Motor neuron (in vitro differentiated cells): ENCODE results near the gene HIBADH. TPM values are rescaled to one million over a fixed set of nuclear protein-coding genes. Genes with fewer than 3 reads are reported as not detected.
A peak's percentile ranks its signal among the peaks of the same experiment; 100 is the strongest.

ENCODE experiments used
- ATAC-seq, 8 experiments: fragments of 200-7000 bp; cut with Tn5 transposase; replicated peaks in 6 of 8; 2 replicates each; pipeline ENCODE4 v1.8.0; 2021; ENCODE audit warnings: mild to moderate bottlenecking in 8 of 8, moderate library complexity in 8 of 8
- H3K27ac ChIP-seq, 2 donors: fragments of 250-450 bp; sonication (Bioruptor Pico); 2 replicates each; pipeline ENCODE4 v1.9.0; 2021; ENCODE audit warnings: antibody characterized with exemption in 2 of 2, mild to moderate bottlenecking in 2 of 2, moderate library complexity in 1 of 2
- H3K4me1 ChIP-seq, 2 donors: fragments of 250-450 bp; sonication (Bioruptor Pico); replicated peaks in 1 of 2; 2 replicates each; pipeline ENCODE4 v1.6.1; 2021; ENCODE audit warnings: antibody characterized with exemption in 2 of 2, mild to moderate bottlenecking in 2 of 2, moderate library complexity in 1 of 2
- H3K4me3 ChIP-seq, 5 donors: fragments of 250-450 bp; sonication (Bioruptor Pico); 2 replicates each; pipeline ENCODE4 v1.9.0; 2021; ENCODE audit warnings: antibody characterized with exemption in 5 of 5, mild to moderate bottlenecking in 5 of 5, moderate library complexity in 4 of 5
- WGBS, 10 experiments: fragments of 450-650 bp; shearing (Covaris generic); methylation state at CpG; one replicate each; pipeline ENCODE4 v1.0.0; 2022; 5-methylcytosine and 5-hydroxymethylcytosine counted together
- in situ Hi-C, 9 experiments: fragments of 400-800 bp; cut with MboI; loops; one replicate each; pipeline ENCODE4 v1.15.0; 2021; ENCODE audit warnings: low sequenced_read_pairs in 9 of 9, low pct_unique_long_range_greater_than_20kb in 2 of 9; ENCODE audit not compliant: unreplicated experiment in 9 of 9
- total RNA-seq, 8 experiments: library from RNA; unstranded; fragments of 300-600 nt; gene quantifications; 2 replicates each; pipeline versions ENCODE4 v1.2.3 to v1.2.4, GENCODE V29; 2022

Gene HIBADH
- total RNA-seq, 8 experiments from 2014 or later, result 12.0 to 76.3 (median 26.0) TPM

GRCh38 chr7:27690649-27691048, 28.0 kb upstream of the HIBADH start:
- H3K27ac ChIP-seq, result no peak overlapping the region

DNA sequence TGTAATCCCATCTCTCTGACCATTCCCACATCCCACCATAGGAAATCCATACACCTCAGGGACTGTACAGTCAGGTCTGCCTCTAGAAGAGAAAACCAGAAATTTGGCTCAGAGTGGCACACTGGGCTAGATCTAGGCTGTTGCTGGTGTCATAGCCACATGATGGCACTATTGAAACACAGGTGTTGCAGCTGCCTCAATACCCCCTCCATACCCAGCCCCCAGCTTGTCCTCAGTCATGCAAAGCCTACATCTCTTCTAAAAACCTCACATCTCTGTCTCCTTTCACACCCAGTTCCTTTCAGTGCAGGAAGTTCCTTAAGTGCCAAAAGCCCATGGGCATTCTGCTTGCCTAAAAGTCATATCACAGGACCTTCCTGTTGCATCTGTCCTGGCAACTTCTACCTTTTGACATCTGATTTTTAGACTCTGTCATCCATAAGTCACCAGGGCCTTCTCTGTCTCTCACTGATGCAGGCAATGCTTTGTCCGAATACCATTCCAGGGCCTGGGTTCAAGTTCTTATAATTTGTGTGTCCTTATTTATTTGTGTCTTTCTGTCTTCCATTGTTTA, 27.0 kb upstream of the HIBADH start:
- ATAC-seq, result peak in 3 of 8 experiments; percentile 46 to 79 (median 73)
- peaks cover 0 to 7% of the 10 kb centered on the region in 2 donors for H3K4me1 ChIP-seq
- WGBS, 10 experiments, result 67 to 100% (median 87%) methylated on average over 1 of the region's 1 CpG
- in situ Hi-C loops, result loop anchor here in 1 of 9 experiments (25.0 kb wide), 1 partner anchor 223 kb away; no protein-coding TSS in a partner anchor
- no peak overlapping the region for H3K4me3 ChIP-seq
- H3K27ac ChIP-seq, result no peak overlapping the region

More at GRCh38 chr7:27690649-27691048, 28.0 kb upstream of the HIBADH start:
- Histone ChIP-seq H3K4me1 (peaks cover 0 to 7% of the 10 kb centered on the region in 2 donors), H3K4me3 (no peak overlapping the region)
- no peak for ATAC-seq
- in situ Hi-C loops, result loop anchor here in 1 of 9 experiments (25.0 kb wide), 1 partner anchor 222 kb away; no protein-coding TSS in a partner anchor

DNA sequence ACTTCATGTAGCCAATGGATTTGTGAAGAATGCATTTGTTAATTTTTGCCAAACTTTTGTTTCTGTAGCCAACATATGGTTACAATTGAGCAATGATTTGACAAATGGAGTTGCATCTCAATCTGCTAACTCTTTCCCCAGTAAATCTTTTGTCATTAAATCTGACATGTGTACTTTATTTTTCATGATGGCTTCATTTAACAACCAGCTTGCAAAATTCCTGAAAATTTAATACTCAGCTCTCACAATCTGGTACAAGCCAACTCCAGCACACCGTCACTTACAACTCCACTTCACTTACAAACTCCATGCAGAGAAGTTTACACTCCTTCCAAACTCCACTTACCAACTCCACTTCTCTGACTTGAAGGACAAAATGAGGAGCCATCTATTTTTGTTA, 26.5 kb upstream of the HIBADH start:
- Histone ChIP-seq H3K4me3 (no peak overlapping the region), H3K4me1 (peaks cover 0 to 7% of the 10 kb centered on the region in 2 donors), H3K27ac (no peak overlapping the region)
- WGBS, 10 experiments, result 71 to 100% (median 86%) methylated on average over 1 of the region's 1 CpG; no CpG with 5 or more reads in 5 of the 10 experiments
- in situ Hi-C loops, result loop anchor here in 1 of 9 experiments (25.0 kb wide), 1 partner anchor 223 kb away; no protein-coding TSS in a partner anchor
- no peak for ATAC-seq

DNA sequence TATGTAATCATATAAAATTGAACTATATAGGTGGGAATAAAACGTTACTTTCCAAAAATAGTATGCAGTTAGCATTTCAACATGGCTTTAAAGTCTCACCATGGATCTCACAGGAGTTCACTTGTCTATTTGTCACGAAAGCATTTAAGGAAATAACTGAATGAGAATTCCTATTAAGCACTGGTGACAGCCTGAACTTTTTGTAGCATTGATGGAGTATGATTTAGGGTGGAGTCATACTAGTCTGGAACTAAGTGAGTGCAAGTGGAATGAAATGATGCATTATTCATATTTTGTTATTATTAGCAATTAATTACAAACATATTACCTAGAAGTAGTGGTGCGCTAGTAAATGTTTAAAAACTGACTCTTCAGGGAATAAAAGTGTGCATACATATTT, 26.0 kb upstream of the HIBADH start:
- H3K4me3 ChIP-seq, result no peak overlapping the region
- 6 to 89% (median 67%) methylated on average over 1 to 3 of the region's 3 CpGs for WGBS, 10 experiments
- in situ Hi-C loops, result loop anchor here in 1 of 9 experiments (25.0 kb wide), 1 partner anchor 224 kb away; no protein-coding TSS in a partner anchor
- peaks cover 0 to 2% of the 10 kb centered on the region in 2 donors for H3K4me1 ChIP-seq
- no peak for ATAC-seq
- H3K27ac ChIP-seq, result no peak overlapping the region

DNA sequence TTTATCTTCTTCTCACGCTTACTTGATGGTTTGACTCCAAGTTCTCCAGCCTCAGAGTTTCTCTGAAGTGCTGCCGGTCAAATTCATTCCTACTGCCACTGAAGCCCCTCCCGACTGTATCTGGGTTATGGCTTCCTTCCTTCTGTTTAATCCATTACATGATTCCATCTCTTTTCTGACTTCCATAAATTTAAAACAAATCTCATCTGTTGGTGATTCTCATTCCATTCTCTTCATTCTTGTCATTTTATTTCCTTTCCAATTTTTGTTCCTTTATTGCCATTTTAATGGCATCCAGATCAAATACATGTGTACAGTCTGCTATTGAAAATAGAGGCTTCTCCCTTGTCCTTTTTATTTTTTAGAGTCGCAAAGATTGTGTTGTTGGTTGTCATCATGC, 25.4 kb upstream of the HIBADH start:
- in situ Hi-C loops, result loop anchor here in 1 of 9 experiments (25.0 kb wide), 1 partner anchor 224 kb away; no protein-coding TSS in a partner anchor
- Histone ChIP-seq H3K4me3 (no peak overlapping the region), H3K27ac (no peak overlapping the region), H3K4me1 (no peaks in the 10 kb centered on the region)
- no peak for ATAC-seq
- WGBS, 10 experiments, result 21 to 95% (median 79%) methylated on average over 1 to 4 of the region's 4 CpGs

DNA sequence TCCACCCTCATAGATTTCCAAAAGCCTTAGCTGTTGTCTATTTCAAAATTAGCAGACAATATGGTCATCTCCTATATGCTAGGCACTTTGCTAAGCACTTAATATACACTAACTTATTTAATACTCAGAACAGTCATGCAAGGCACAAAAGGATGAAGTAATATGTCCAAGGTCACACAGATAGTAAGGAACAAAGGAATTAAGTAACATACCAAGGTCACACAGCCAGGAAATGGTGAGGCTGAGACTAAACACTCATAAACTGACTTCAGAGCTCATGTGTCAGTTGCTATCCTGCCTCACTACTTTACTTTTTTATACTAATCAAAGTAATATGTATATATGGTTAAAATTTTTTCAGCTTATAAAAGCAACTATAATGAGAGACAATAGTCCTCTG, 23.6 kb upstream of the HIBADH start:
- ATAC-seq, result no peak
- Histone ChIP-seq H3K4me1 (no peaks in the 10 kb centered on the region), H3K4me3 (no peak overlapping the region), H3K27ac (no peak overlapping the region)
- in situ Hi-C loops, result loop anchor here in 1 of 9 experiments (25.0 kb wide), 1 partner anchor 226 kb away; no protein-coding TSS in a partner anchor

GRCh38 chr7:27685893-27686292, 23.2 kb upstream of the HIBADH start:
- no peak overlapping the region for H3K27ac ChIP-seq
- no peak overlapping the region for H3K4me3 ChIP-seq
- ATAC-seq, result no peak
- 79 to 100% (median 100%) methylated on average over 1 to 2 of the region's 2 CpGs; no CpG with 5 or more reads in 1 of the 10 experiments for WGBS, 10 experiments
- H3K4me1 ChIP-seq, result no peaks in the 10 kb centered on the region
- in situ Hi-C loops, result loop anchor here in 1 of 9 experiments (25.0 kb wide), 1 partner anchor 226 kb away; no protein-coding TSS in a partner anchor

DNA sequence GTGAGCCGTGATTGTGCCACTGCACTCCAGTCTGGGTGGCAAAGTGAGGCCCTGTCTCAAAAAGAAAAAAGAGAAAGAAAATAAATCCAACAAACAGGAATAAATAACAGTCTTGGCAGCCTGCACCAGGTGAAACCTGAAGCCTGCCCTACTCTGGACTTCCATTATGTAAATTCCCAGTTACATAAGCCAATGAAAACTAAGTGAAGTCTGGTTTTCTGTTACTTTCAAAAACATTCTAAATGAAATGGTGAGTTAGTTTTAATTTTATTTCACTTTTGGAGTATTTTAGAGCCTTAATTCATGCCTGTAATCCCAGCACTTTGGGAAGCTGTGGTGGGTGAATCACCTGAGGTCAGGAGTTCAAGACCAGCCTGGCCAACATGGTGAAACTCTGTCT, 22.5 kb upstream of the HIBADH start:
- ATAC-seq, result peak in 1 of 8 experiments; percentile 44
- WGBS, 10 experiments, result 75 to 100% (median 78%) methylated on average over 1 of the region's 1 CpG; no CpG with 5 or more reads in 7 of the 10 experiments

GRCh38 chr7:27684491-27684890, 21.8 kb upstream of the HIBADH start:
- H3K27ac ChIP-seq, result no peak overlapping the region
- WGBS, 10 experiments, result 67 to 100% (median 84%) methylated on average over 1 to 4 of the region's 4 CpGs; no CpG with 5 or more reads in 2 of the 10 experiments
- in situ Hi-C loops, result loop anchor here in 1 of 9 experiments (25.0 kb wide), 1 partner anchor 228 kb away; no protein-coding TSS in a partner anchor
- H3K4me3 ChIP-seq, result no peak overlapping the region
- no peaks in the 10 kb centered on the region for H3K4me1 ChIP-seq
- ATAC-seq, result no peak

More for the DNA sequence above, 22.5 kb upstream of the HIBADH start:
- Histone ChIP-seq H3K4me3 (no peak overlapping the region), H3K4me1 (no peaks in the 10 kb centered on the region), H3K27ac (no peak overlapping the region)
- in situ Hi-C loops, result loop anchor here in 1 of 9 experiments (25.0 kb wide), 1 partner anchor 227 kb away; no protein-coding TSS in a partner anchor

DNA sequence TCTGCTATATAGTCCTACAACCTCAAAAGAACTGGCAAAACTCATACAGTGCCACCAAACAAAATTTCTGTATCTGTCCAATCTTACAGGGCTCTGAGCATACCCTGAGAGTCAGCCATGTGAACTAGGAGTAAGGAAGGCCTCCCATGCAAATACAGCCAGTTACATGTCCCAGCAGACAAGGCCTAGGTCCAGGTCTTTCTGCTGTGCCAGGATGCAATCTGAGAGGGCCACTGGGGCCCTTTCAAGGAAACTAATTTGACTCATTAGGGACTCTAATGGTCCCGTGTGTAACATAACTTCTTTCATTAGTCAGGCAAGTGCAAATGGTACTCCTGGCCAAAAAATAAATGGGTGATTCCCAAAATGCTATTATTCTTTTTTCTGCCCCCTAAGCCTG, 17.9 kb upstream of the HIBADH start:
- ATAC-seq, result no peak
- H3K4me1 ChIP-seq, result no peaks in the 10 kb centered on the region
- H3K27ac ChIP-seq, result no peak overlapping the region
- WGBS, 10 experiments, result 0 to 100% methylated on average over 1 of the region's 1 CpG; no CpG with 5 or more reads in 8 of the 10 experiments
- in situ Hi-C loops, result loop anchor here in 1 of 9 experiments (25.0 kb wide), 1 partner anchor 232 kb away; no protein-coding TSS in a partner anchor
- H3K4me3 ChIP-seq, result no peak overlapping the region

DNA sequence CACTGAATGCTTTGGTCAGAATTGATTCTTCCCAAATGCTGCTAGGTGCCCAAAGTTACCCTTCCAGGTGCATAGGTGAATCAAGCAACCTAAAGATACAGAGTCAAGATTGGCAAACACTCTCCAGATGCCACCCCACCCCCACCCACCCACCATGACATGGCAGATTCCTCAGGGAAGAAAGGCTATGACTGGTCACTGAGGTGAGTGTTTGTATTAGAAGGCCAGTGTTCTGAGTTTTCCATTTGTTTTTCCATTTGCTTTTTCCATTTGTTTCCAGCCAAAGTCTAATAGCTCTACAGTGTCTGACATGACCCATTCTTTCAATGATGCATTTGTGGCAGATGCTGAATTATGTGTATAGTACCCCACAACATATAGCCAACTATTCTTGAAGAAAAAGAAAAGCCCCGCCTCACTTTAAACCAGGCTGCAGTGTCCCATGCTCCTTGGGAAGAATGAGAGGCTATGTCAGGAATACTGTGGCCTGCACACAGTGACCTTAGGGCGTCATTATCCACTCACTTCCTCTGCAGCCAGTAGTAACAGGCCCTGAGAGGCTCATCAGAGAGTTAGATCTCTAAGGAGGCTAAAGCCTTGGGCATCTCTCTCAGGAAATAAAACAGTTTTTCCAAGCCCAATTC, 16.1 kb upstream of the HIBADH start:
- no peak for ATAC-seq
- in situ Hi-C loops, result loop anchor here in 1 of 9 experiments (25.0 kb wide), 1 partner anchor 234 kb away; no protein-coding TSS in a partner anchor
- H3K27ac ChIP-seq, result no peak overlapping the region
- WGBS, 10 experiments, result 78 to 100% (median 100%) methylated on average over 1 to 2 of the region's 2 CpGs; no CpG with 5 or more reads in 4 of the 10 experiments
- no peak overlapping the region for H3K4me3 ChIP-seq
- H3K4me1 ChIP-seq, result no peaks in the 10 kb centered on the region

DNA sequence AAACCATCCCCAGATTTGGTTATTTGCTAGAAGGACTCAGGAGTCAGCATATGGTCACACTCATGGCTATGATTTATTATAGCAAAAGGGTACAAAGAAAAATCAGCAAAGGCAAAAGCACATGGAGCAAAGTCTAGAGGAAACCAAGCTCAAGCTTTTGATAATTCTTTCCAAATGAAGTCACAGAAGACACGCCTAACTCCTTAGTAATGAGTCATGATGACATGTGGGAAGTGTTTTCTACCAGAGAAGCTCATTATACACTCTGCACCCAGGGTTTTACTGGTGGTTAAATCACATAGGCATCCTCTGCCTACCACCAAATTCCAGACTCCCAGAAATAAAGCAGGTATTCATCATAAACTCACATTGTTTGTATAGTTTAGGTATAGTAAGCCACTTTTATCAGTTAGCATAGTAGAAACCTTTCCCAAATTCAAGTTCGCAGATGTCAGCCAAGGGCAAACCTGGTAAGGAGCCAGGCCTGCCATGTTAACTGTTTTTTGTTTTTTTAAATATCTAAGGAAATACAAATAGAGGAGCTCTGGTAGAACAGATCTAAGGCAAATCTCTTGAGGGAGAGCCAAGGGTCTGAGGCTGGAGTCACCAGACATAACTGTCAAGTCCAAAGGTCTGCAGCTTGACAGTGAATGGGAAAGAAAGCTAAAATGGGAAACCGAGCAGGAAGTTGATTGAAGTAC, 15.4 kb upstream of the HIBADH start:
- WGBS, 10 experiments, result 11 to 100% (median 72%) methylated on average over 1 to 3 of the region's 3 CpGs
- in situ Hi-C loops, result loop anchor here in 1 of 9 experiments (25.0 kb wide), 1 partner anchor 234 kb away; no protein-coding TSS in a partner anchor
- Histone ChIP-seq H3K27ac (no peak overlapping the region), H3K4me3 (no peak overlapping the region), H3K4me1 (no peaks in the 10 kb centered on the region)
- peak; percentile 41 to 99 (median 52) for ATAC-seq
